Measurements from ENCODE around the gene LHFPL6. TPM values are rescaled to one million over a fixed set of nuclear protein-coding genes. Genes with fewer than 3 reads are reported as not detected.

The LHFPL6 gene
- total RNA-seq, 6 experiments from 2014 or later, result 57.5 to 75.3 (median 61.4) TPM

DNA sequence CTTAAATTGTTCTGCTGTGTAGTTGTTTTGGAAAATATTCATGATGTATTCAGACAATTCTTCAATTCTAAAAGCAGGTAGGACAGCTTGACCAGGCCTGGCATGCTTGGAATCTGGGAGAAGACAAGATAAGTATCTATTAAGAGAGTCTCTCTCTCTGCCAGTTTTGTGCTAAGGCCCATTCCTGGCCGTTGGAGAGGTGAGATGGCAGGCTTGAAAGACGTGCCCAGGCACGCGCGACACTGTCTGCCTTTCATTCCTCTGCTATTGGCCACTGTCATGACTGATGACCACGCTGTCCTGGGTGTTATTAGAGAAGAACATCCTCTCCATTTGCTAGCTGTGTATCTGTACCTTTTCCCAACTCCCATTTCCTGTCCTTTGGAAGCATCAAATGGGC, 90.3 kb downstream of the LHFPL6 start:
- Mint-ChIP-seq H3K36me3 (ENCODE audit: low read depth) (no peaks in the 10 kb centered on the region; the same call in 1 of the 2 replicates), H3K9me3 (no peaks in the 10 kb centered on the region), H3K4me1 (ENCODE audit: low read depth) (peaks cover 38% of the 10 kb centered on the region), H3K27me3 (ENCODE audit: insufficient read depth) (no peaks in the 10 kb centered on the region; the same call in 1 of the 2 replicates), H3K4me3 (no peak overlapping the region), H3K27ac (peak overlapping the region; percentile 23; the same call in 1 of the 2 replicates)
- DNase-seq, result no peak
- TF ChIP-seq, protein P1, sequence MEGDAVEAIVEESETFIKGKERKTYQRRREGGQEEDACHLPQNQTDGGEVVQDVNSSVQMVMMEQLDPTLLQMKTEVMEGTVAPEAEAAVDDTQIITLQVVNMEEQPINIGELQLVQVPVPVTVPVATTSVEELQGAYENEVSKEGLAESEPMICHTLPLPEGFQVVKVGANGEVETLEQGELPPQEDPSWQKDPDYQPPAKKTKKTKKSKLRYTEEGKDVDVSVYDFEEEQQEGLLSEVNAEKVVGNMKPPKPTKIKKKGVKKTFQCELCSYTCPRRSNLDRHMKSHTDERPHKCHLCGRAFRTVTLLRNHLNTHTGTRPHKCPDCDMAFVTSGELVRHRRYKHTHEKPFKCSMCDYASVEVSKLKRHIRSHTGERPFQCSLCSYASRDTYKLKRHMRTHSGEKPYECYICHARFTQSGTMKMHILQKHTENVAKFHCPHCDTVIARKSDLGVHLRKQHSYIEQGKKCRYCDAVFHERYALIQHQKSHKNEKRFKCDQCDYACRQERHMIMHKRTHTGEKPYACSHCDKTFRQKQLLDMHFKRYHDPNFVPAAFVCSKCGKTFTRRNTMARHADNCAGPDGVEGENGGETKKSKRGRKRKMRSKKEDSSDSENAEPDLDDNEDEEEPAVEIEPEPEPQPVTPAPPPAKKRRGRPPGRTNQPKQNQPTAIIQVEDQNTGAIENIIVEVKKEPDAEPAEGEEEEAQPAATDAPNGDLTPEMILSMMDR (IDR thresholded peaks at IDR 0.05), result no peak

- no peak for DNase-seq
- Mint-ChIP-seq H3K27ac (no peak overlapping the region), H3K4me1 (ENCODE audit: low read depth) (peaks cover 44% of the 10 kb centered on the region), H3K4me3 (no peak overlapping the region), H3K36me3 (ENCODE audit: low read depth) (no peaks in the 10 kb centered on the region; the same call in 1 of the 2 replicates), H3K9me3 (no peaks in the 10 kb centered on the region), H3K27me3 (ENCODE audit: insufficient read depth) (no peaks in the 10 kb centered on the region; the same call in 1 of the 2 replicates)
- TF ChIP-seq, protein P1 (IDR thresholded peaks at IDR 0.05), result no peak
These were observed 92.7 kb downstream of the LHFPL6 start for GRCh38 chr13:39510316-39510695.

- H3K4me1 Mint-ChIP-seq (ENCODE audit: low read depth), result peaks cover 49% of the 10 kb centered on the region
- no peak overlapping the region for H3K27ac Mint-ChIP-seq
- H3K27me3 Mint-ChIP-seq (ENCODE audit: insufficient read depth), result no peaks in the 10 kb centered on the region; the same call in 1 of the 2 replicates
- H3K36me3 Mint-ChIP-seq (ENCODE audit: low read depth), result peaks cover 5% of the 10 kb centered on the region
- H3K9me3 Mint-ChIP-seq, result no peaks in the 10 kb centered on the region
- TF ChIP-seq, protein P1 (IDR thresholded peaks at IDR 0.05), result no peak
- no peak overlapping the region for H3K4me3 Mint-ChIP-seq
- DNase-seq, result no peak
These were observed 93.2 kb downstream of the LHFPL6 start for GRCh38 chr13:39509616-39510315.

DNA sequence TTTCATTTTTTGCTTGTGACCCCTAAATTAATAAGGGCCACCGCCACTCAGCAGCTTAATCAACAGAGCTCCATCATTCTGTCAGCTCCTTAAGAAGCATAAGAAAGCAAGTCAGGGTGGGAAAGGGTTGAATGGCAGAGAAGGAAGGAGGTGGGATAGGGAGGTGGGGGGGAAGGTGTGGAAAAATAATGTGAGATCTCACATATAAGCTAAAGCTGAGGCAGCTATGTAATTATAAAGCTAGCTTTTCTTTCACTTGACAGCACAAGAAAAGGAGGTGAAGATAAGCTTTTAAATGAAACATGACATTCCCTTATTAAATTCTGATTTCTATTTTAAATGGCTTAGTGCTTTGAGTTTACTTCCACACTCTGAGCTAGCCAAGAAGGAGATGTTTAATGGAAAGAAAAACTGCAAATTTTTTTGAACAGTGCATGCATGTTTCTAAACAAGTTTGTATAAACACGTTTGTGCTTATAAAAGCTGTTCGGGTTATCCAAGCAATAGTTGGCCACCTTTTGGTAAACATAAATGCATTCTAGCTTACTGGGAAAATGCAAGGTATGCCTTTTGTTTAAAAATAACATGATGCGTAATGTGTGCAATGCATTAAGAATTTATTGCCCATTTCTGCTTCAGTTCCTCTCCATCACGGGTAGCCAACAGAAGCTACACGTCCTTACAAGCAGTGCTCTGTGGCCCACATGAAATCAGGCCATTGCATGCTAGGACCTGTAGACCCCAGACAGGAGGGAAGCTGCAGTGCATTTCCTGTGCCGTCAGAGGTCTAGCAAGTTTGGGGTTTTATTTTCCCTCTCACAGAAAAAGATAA, 96.2 kb downstream of the LHFPL6 start:
- peak; percentile 58 for DNase-seq
- TF ChIP-seq, protein P1 (IDR thresholded peaks at IDR 0.05), result no peak
- Mint-ChIP-seq H3K27me3 (ENCODE audit: insufficient read depth) (no peaks in the 10 kb centered on the region; the same call in 1 of the 2 replicates), H3K36me3 (ENCODE audit: low read depth) (peaks cover 5% of the 10 kb centered on the region; the same call in 1 of the 2 replicates), H3K9me3 (no peaks in the 10 kb centered on the region), H3K4me3 (peak overlapping the region; percentile 71), H3K4me1 (ENCODE audit: low read depth) (peaks cover 65% of the 10 kb centered on the region), H3K27ac (peak overlapping the region; percentile 76)

- Mint-ChIP-seq H3K4me1 (ENCODE audit: low read depth) (peaks cover 65% of the 10 kb centered on the region), H3K9me3 (no peaks in the 10 kb centered on the region), H3K4me3 (no peak overlapping the region), H3K27me3 (ENCODE audit: insufficient read depth) (no peaks in the 10 kb centered on the region; the same call in 1 of the 2 replicates), H3K27ac (no peak overlapping the region), H3K36me3 (ENCODE audit: low read depth) (peaks cover 5% of the 10 kb centered on the region; the same call in 1 of the 2 replicates)
- DNase-seq, result no peak
- TF ChIP-seq, protein P1 (IDR thresholded peaks at IDR 0.05), result no peak
These were observed 97.8 kb downstream of the LHFPL6 start for GRCh38 chr13:39505151-39505550.

Measured in HFFc6 (cell line).